Parathyroid adenoma (tissue), 2 donors: Measurements from ENCODE around the gene CABLES2.

Experiments used
- H2AFZ ChIP-seq: fragments of 300-600 bp; sonication (generic); one replicate; pipeline ENCODE4 v1.7.0; 2017; ENCODE audit warnings: antibody characterized with exemption, mild to moderate bottlenecking
- H3K27ac ChIP-seq: fragments of 300-600 bp; sonication (generic); one replicate; pipeline ENCODE4 v1.7.0; 2017
- H3K27me3 ChIP-seq: fragments of 300-600 bp; sonication (generic); one replicate; pipeline ENCODE4 v1.7.0; 2017; ENCODE audit warnings: low read length; ENCODE audit not compliant: control insufficient read depth, insufficient read depth
- H3K36me3 ChIP-seq: fragments of 300-600 bp; sonication (generic); one replicate; pipeline ENCODE4 v1.7.0; 2017; ENCODE audit warnings: low read length; ENCODE audit not compliant: control insufficient read depth, insufficient read depth
- H3K4me1 ChIP-seq: fragments of 300-600 bp; sonication (generic); one replicate; pipeline ENCODE4 v1.7.0; 2017; ENCODE audit warnings: control low read depth
- H3K4me2 ChIP-seq: fragments of 300-600 bp; sonication (generic); one replicate; pipeline ENCODE4 v1.7.0; 2017; ENCODE audit warnings: low read length
- H3K4me3 ChIP-seq: fragments of 300-600 bp; sonication (generic); one replicate; pipeline ENCODE4 v1.7.0; 2017; ENCODE audit warnings: low read depth, low read length
- H3K79me2 ChIP-seq: fragments of 300-600 bp; sonication (generic); one replicate; pipeline ENCODE4 v1.7.0; 2017; ENCODE audit warnings: control low read depth
- H3K9ac ChIP-seq: fragments of 300-600 bp; sonication (generic); one replicate; pipeline ENCODE4 v1.7.0; 2017; ENCODE audit warnings: mild to moderate bottlenecking
- H3K9me3 ChIP-seq: fragments of 300-600 bp; sonication (generic); one replicate; pipeline ENCODE4 v1.7.0; 2017; ENCODE audit warnings: low read length; ENCODE audit not compliant: control insufficient read depth
- CTCF ChIP-seq: fragments of 300-600 bp; sonication (generic); IDR thresholded peaks from one replicate; pipeline ENCODE4 v1.7.0; 2017; ENCODE audit warnings: antibody characterized with exemption, mild to moderate bottlenecking
- donor health status: primary hyperparathyroidism.

The CABLES2 gene

GRCh38 chr20:62363920-62364851 lies 42.9 kb downstream of the CABLES2 start:
- H3K27ac ChIP-seq, result peak overlapping the region; percentile 61
- H2AFZ ChIP-seq, result no peak overlapping the region
- H3K36me3 ChIP-seq, result no peaks in the 10 kb centered on the region
- H3K4me2 ChIP-seq, result peak overlapping the region; percentile 96
- H3K9me3 ChIP-seq, result no peaks in the 10 kb centered on the region
- H3K27me3 ChIP-seq, result no peaks in the 10 kb centered on the region
- H3K4me3 ChIP-seq, result no peak overlapping the region
- no peak for TF ChIP-seq CTCF
- peaks cover 30% of the 10 kb centered on the region for H3K4me1 ChIP-seq
- H3K9ac ChIP-seq, result no peak overlapping the region
- peaks cover 2% of the 10 kb centered on the region for H3K79me2 ChIP-seq

- no peak overlapping the region for H3K4me2 ChIP-seq
- H3K79me2 ChIP-seq, result peaks cover 2% of the 10 kb centered on the region
- H3K4me1 ChIP-seq, result peaks cover 26% of the 10 kb centered on the region
- no peak overlapping the region for H2AFZ ChIP-seq
- no peaks in the 10 kb centered on the region for H3K27me3 ChIP-seq
- H3K36me3 ChIP-seq, result no peaks in the 10 kb centered on the region
- H3K9me3 ChIP-seq, result no peaks in the 10 kb centered on the region
- no peak overlapping the region for H3K27ac ChIP-seq
- no peak for TF ChIP-seq CTCF
- H3K4me3 ChIP-seq, result no peak overlapping the region
- H3K9ac ChIP-seq, result no peak overlapping the region
These were observed 43.8 kb downstream of the CABLES2 start for GRCh38 chr20:62362991-62363919.

GRCh38 chr20:62362590-62362940 lies 44.5 kb downstream of the CABLES2 start:
- H3K4me3 ChIP-seq, result no peak overlapping the region
- H3K9me3 ChIP-seq, result no peaks in the 10 kb centered on the region
- H3K4me1 ChIP-seq, result peaks cover 21% of the 10 kb centered on the region
- no peak for TF ChIP-seq CTCF
- no peaks in the 10 kb centered on the region for H3K36me3 ChIP-seq
- no peak overlapping the region for H3K27ac ChIP-seq
- peaks cover 2% of the 10 kb centered on the region for H3K79me2 ChIP-seq
- H3K9ac ChIP-seq, result no peak overlapping the region
- no peaks in the 10 kb centered on the region for H3K27me3 ChIP-seq
- H3K4me2 ChIP-seq, result no peak overlapping the region
- H2AFZ ChIP-seq, result no peak overlapping the region

GRCh38 chr20:62361799-62362589 lies 45.1 kb downstream of the CABLES2 start:
- H3K9me3 ChIP-seq, result no peaks in the 10 kb centered on the region
- no peaks in the 10 kb centered on the region for H3K36me3 ChIP-seq
- no peak overlapping the region for H3K9ac ChIP-seq
- H3K79me2 ChIP-seq, result peaks cover 2% of the 10 kb centered on the region
- no peak overlapping the region for H3K4me3 ChIP-seq
- no peaks in the 10 kb centered on the region for H3K27me3 ChIP-seq
- no peak overlapping the region for H3K4me2 ChIP-seq
- no peak for TF ChIP-seq CTCF
- no peak overlapping the region for H3K27ac ChIP-seq
- H3K4me1 ChIP-seq, result peaks cover 23% of the 10 kb centered on the region
- H2AFZ ChIP-seq, result no peak overlapping the region
